Heart left ventricle (tissue), 16 donors: ENCODE results near the gene TXNRD2. TPM values are rescaled to one million over a fixed set of nuclear protein-coding genes. Genes with fewer than 3 reads are reported as not detected.

Experiments
- ATAC-seq, 4 donors: fragments of 200-7000 bp; cut with Tn5 transposase; one replicate each; pipeline ENCODE4 v1.9.1; 2020 to 2022; ENCODE audit warnings: moderate library complexity in 4 of 4, mild to moderate bottlenecking in 3 of 4, moderate number of reproducible peaks in 1 of 4
- DNase-seq, 5 donors: peaks; one replicate each; pipeline ENCODE4 v3.0.0-alpha.2; 2020
- H3K27ac ChIP-seq, 12 donors: fragments of 200-600 bp; sonication (generic) in 4 of 12; one replicate each; pipeline versions ENCODE4 v1.5.0 to v1.8.0; 2016 to 2022; ENCODE audit warnings: mild to moderate bottlenecking in 2 of 12
- H3K27me3 ChIP-seq, 9 donors: fragments of 200-600 bp; sonication (generic) in 2 of 9; one replicate each; pipeline versions ENCODE4 v1.5.1 to v1.8.0; 2016 to 2022; ENCODE audit warnings: mild to moderate bottlenecking in 3 of 9
- H3K36me3 ChIP-seq, 9 donors: fragments of 200-600 bp; sonication (generic) in 2 of 9; one replicate each; pipeline versions ENCODE4 v1.5.0 to v1.8.0; 2018 to 2022; ENCODE audit warnings: mild to moderate bottlenecking in 2 of 9
- H3K4me1 ChIP-seq, 12 donors: fragments of 200-600 bp; sonication (generic) in 4 of 12; one replicate each; pipeline versions ENCODE4 v1.5.0 to v1.8.0; 2016 to 2022; ENCODE audit warnings: mild to moderate bottlenecking in 3 of 12
- H3K4me3 ChIP-seq, 12 donors: fragments of 200-600 bp; sonication (generic) in 4 of 12; one replicate each; pipeline versions ENCODE4 v1.5.0 to v1.8.0; 2017 to 2022; ENCODE audit warnings: mild to moderate bottlenecking in 9 of 12, moderate library complexity in 4 of 12
- H3K9me3 ChIP-seq, 12 donors: fragments of 200-600 bp; sonication (generic) in 4 of 12; one replicate each; pipeline versions ENCODE4 v1.5.0 to v1.8.0; 2016 to 2022; ENCODE audit warnings: mild to moderate bottlenecking in 1 of 12
- CTCF ChIP-seq, 12 donors: fragments of 200-600 bp; sonication (generic) in 4 of 12; IDR thresholded peaks; one replicate each; pipeline versions ENCODE4 v1.5.0 to v1.8.0; 2018 to 2022; ENCODE audit warnings: antibody characterized with exemption in 12 of 12, mild to moderate bottlenecking in 5 of 12
- POLR2A ChIP-seq, 2 donors: fragments of 450-650 bp; IDR thresholded peaks; one replicate each; pipeline ENCODE4 v1.6.1; 2017; ENCODE audit warnings: antibody characterized with exemption in 2 of 2, mild to moderate bottlenecking in 2 of 2, moderate library complexity in 2 of 2
- WGBS, 4 donors: extraction: QIAGEN DNeasy Blood & Tissue Kit in 2 of 4; methylation state at CpG; one replicate each; pipeline versions ENCODE4 v1.1.5 to v1.1.7; 2013 to 2018; 5-methylcytosine and 5-hydroxymethylcytosine counted together
- intact Hi-C, 10 donors: fragments of 100-400 bp; cut with DNase I; formaldehyde crosslinking; loops; one replicate each; pipeline versions ENCODE4 v1.11.1 to v1.14.2; 2022
- polyA plus RNA-seq, 2 donors: library from polyadenylated mRNA; stranded (reverse); fragments of 200-250 nt; gene quantifications; one replicate each; pipeline ENCODE4 v1.2.3, GENCODE V29; 2013
- total RNA-seq, 9 donors: library from RNA; depleted of rRNA in 2 of 9; stranded (reverse); fragments of >200 nt in 2 of 9; fragmentation: NEBNext Ultra II Directional in 3 of 9; extraction: Animal tissue kit (Norgen Biotek cat#: 25700) in 3 of 9; gene quantifications; one replicate each; pipeline versions ENCODE4 v1.1.0 to v1.2.4, GENCODE V29; 2016 to 2023
- donor health status: ischemic (EF 13 %, LVEDD 7.1; RV severe dilation, severe dysfunction).
- donor health status: healthy with polysubstance abuse.
- donor health status: DM: no; HTN: yes; CAD: no.
- donor health status: DM: no; HTN: no; CAD: no.
- donor health status: ischemic (EF 25% LVEDD 6.9; RV normal size, moderate dysfunction).
- donor health status: ischemic (EF 25% LVEDD 5.7; RV mildly dilated, moderate dysfunction).
- donor health status: healthy.
- donor health status: DM: yes; HTN: yes; CAD: no.
- donor health status: ischemic (EF 35%, LVEDD 5.7; RV mildly dilated, moderate dysfunction).
- donor health status: nonischemic (EF 11% LVEDD 7.7; RV severe dilation, severe dysfunction).
- donor health status: DM: yes; HTN: yes; CAD: no.
- donor health status: PGD.
- donor health status: ischemic (EF 29% LVEDD 5.4; RV normal size, mild dysfunction).
- donor health status: nonischemic (EF 23%, LVEDD 6.1; RV moderate dilation, normal function).

The TXNRD2 gene
- total and polyA plus RNA-seq, 11 donors, result 23.4 to 60.2 (median 33.5) TPM

- no peak overlapping the region for H3K27ac ChIP-seq
- DNase-seq (peak in 2 of 5 donors; percentile 15 to 24), ATAC-seq (no peak)
- 50 to 73% (median 52%) methylated on average over 2 of the region's 2 CpGs for WGBS, 4 donors
- intact Hi-C loops, result no loop called here
- H3K4me3 ChIP-seq, result no peak overlapping the region
- no peak for TF ChIP-seq CTCF (IDR thresholded peaks at IDR 0.05)
- no peak for TF ChIP-seq POLR2A (IDR thresholded peaks at IDR 0.05)
- no peaks in the 10 kb centered on the region for H3K36me3 ChIP-seq
- no peaks in the 10 kb centered on the region for H3K27me3 ChIP-seq
- peaks cover 4 to 64% (median 33%) of the 10 kb centered on the region in 12 donors for H3K4me1 ChIP-seq
- H3K9me3 ChIP-seq, result no peaks in the 10 kb centered on the region
These were observed 48.6 kb upstream of the TXNRD2 start for GRCh38 chr22:19990188-19990587.

- DNase-seq (peak in 1 of 5 donors; percentile 20), ATAC-seq (no peak)
- H3K27ac ChIP-seq, result peak overlapping the region in 3 of 12 donors; percentile 6 to 94 (median 70)
- H3K36me3 ChIP-seq, result no peaks in the 10 kb centered on the region
- WGBS, 4 donors, result 81 to 90% (median 84%) methylated on average over 3 of the region's 3 CpGs; no CpG with 5 or more reads in 1 of the 4 donors
- TF ChIP-seq CTCF (IDR thresholded peaks at IDR 0.05) (no peak), POLR2A (IDR thresholded peaks at IDR 0.05) (no peak)
- H3K4me1 ChIP-seq, result peaks cover 4 to 69% (median 38%) of the 10 kb centered on the region in 12 donors
- intact Hi-C loops, result loop anchor here in 1 of 10 donors (5.0 kb wide), 1 partner anchor 93 kb away; the partner anchor contains the start of gene DGCR8
- no peak overlapping the region for H3K4me3 ChIP-seq
- no peaks in the 10 kb centered on the region for H3K27me3 ChIP-seq
- H3K9me3 ChIP-seq, result no peaks in the 10 kb centered on the region
These were observed 48.1 kb upstream of the TXNRD2 start for GRCh38 chr22:19989725-19990067.

- Histone ChIP-seq H3K36me3 (no peaks in the 10 kb centered on the region), H3K27me3 (no peaks in the 10 kb centered on the region), H3K9me3 (no peaks in the 10 kb centered on the region), H3K4me1 (peaks cover 4 to 75% (median 42%) of the 10 kb centered on the region in 12 donors), H3K4me3 (no peak overlapping the region), H3K27ac (peak overlapping the region in 8 of 12 donors; percentile 6 to 94 (median 46))
- ATAC-seq (no peak), DNase-seq (peak in 3 of 5 donors; percentile 45 to 64 (median 51))
- TF ChIP-seq POLR2A (IDR thresholded peaks at IDR 0.05) (no peak), CTCF (IDR thresholded peaks at IDR 0.05) (no peak)
- intact Hi-C loops, result loop anchor here in 1 of 10 donors (5.0 kb wide), 1 partner anchor 93 kb away; the partner anchor contains the start of gene DGCR8
- WGBS, 4 donors, result 72 to 80% (median 78%) methylated on average over 14 to 18 of the region's 18 CpGs
These were observed 47.5 kb upstream of the TXNRD2 start for GRCh38 chr22:19988965-19989724.

GRCh38 chr22:19988331-19988808 lies 46.8 kb upstream of the TXNRD2 start:
- 88 to 95% (median 93%) methylated on average over 7 to 9 of the region's 9 CpGs for WGBS, 4 donors
- Histone ChIP-seq H3K27me3 (no peaks in the 10 kb centered on the region), H3K4me1 (peaks cover 4 to 80% (median 48%) of the 10 kb centered on the region in 12 donors), H3K36me3 (no peaks in the 10 kb centered on the region), H3K9me3 (no peaks in the 10 kb centered on the region), H3K27ac (peak overlapping the region in 7 of 12 donors; percentile 30 to 94 (median 46)), H3K4me3 (no peak overlapping the region)
- ATAC-seq (no peak), DNase-seq (peak in 2 of 5 donors; percentile 21 to 64)
- TF ChIP-seq CTCF (IDR thresholded peaks at IDR 0.05) (no peak), POLR2A (IDR thresholded peaks at IDR 0.05) (no peak)
- intact Hi-C loops, result loop anchor here in 1 of 10 donors (5.0 kb wide), 1 partner anchor 94 kb away; the partner anchor contains the start of gene DGCR8
